IPS DF 4.7 (cell line): Measurements from ENCODE around the gene IL15RA.
"Not testable (repeated sequence)": the region's sequence is repeated elsewhere in the genome, so short reads cannot be mapped to it uniquely, and the experiment has no call there.

Source experiments
- DNase-seq: peaks from one replicate; pipeline ENCODE4 v3.0.0-alpha.2; 2013; ENCODE audit warnings: low spot score; ENCODE audit errors: extremely low read depth

Gene IL15RA

GRCh38 chr10:5970527-5970926 is 6.8 kb downstream of the IL15RA start:
- no peak for DNase-seq

GRCh38 chr10:5970066-5970465 is 7.3 kb downstream of the IL15RA start:
- DNase-seq = no peak

DNA sequence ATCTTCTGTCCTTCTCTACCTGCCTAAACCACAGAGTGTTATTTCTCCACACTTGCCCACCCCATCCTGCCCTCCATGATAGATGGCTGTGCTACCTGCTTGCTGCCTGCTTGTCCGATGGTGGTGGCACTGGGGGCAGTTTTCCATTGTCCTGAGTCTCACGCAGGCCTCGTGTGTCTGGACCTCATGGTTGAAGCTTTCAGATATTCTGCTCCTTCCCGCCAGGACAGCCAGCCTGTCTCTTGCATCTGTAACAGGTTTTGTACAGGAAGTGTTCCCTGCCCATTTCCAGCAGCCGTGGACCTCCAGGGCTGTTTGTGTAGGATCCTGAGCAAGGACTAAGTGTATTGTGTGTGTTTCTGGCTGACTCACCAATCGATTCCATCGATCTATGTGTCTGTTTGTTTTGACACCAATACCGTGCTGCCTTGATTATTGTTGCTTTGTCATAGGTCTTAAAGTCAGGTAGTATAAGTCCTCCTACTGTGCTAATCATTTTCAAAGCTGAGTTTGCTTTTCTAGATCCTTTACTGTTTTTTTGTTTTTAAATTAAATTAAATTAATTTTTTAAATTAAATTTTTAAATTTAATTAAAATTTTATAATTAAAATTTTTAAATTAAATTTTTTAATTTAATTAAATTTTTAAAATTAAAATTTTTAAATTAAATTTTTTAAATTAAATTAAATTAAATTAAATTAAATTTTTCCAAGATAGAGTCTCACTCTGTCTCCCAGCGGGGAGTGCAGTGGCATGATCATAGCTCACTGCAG is 8.5 kb downstream of the IL15RA start:
- DNase-seq = no peak

GRCh38 chr10:5968037-5968680 is 9.2 kb downstream of the IL15RA start:
- no peak for DNase-seq

DNA sequence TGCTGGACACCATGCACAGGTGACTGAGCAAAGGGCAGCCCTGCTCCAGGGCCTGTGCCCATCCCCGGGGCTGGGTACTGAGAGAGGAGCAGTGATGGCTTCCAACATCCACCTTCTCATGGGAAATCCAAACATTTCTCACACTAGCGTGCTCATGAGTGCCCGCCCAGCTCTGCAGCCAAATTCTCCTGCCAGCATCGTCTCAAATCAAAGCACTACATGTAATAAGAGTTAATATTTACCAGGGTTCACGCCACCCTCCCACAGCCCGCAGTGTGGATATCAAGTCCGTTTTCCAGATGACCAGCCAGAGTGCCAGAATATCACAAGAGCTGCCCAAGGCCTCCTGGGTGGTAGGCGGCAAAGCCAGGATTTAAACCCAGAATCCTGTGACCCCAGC is 12.1 kb downstream of the IL15RA start:
- DNase-seq = no peak

DNA sequence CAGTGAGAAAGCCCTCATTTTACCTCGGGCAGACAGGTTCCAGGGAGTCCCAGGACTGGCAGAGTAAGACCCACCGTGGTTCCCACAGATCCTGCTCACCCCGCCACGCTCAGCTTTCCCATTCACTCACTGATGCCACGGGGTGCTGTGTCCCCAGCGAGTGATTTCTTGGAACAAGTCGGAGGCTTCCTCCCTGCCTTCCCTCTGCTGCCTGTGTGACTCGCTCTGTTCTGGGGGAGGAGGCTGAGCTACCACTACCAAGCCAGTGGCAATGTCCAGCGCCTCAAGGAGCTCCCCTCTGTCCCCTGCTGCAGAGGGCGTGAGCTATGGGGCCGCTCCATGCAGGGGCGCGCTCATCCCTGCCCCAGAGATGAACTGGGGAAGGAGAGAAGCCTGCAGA is 12.6 kb downstream of the IL15RA start:
- DNase-seq = no peak

DNA sequence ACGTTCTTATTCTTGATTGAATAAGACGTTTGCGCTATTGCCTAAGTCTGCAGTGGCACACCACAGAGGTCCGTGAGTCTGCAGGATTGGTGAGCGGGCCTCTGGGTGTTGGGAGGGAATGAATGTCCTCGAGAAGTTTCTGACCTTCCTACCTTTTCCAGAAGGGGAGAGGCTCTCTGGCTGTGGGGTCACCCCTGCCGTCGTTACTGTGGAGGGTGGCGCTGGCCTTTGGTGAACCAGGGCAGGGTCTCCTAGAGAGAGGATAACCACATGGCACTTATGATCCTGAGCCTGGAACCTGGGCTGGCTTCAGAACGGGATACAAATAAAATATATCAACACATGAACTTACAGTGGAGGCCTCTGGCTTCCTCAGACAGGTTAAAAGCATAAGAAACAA is 13.8 kb downstream of the IL15RA start:
- no peak for DNase-seq

- no peak for DNase-seq
Measured at GRCh38 chr10:5963071-5963470, 14.3 kb downstream of the IL15RA start.

DNA sequence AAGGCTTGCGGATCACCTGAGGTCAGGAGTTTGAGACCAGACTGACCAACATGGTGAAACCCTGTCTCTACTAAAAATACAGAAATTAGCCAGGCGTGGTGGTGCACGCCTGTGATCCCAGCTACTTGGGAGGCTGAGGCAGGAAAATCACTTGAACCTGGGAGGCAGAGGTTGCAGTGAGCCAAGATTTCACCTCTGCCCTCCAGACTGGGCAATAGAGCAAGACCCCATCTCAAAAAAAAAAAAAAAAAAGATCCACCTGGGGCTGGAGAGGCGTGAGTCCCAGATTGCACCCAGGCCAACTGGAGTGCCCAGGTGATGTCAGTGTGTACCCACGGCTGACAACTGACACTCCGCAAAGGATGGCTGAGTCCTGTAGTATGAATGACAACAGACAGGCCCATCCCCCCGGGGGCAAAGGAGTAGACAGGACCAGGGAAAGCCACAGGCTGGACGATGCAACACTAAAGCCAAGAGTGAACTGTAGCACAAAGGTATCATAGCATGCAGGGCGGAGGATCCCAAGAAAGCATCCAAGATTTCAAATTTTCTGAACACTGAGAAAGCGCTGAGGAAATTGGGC is 14.9 kb downstream of the IL15RA start:
- DNase-seq = not testable (repeated sequence)

DNA sequence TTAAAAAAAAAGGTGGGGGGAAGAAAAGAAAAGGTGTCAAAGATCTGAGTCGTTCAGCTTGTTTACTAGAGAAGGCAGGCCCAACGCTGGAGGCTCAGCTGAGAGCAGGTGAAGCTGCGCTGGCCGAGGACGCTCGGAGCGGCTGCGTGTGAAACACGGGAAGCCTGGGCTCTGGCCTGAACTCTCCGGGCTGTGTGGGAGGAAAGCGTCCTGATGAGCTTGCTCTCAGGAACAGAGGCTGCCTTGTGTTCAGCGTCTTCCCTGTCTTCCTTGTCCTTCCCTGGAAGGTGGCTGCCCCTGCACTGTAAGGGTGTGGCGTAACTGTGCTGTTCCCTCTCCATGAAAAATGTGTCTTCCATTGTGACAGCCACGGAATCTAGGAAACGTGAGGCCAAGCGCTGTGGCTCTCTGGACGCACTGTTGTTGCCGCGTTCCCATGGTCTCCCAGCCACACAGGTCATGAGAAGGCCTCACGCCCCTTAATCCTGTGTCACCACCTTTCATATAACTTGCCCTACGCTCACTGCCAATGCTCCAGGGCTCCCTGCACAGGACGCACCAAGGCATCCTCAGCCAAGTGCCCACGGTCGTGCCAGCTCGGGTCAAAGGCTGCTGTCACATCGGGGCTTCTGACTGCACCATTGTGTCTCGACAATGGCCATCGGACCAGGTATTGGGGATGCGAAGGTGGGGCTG is 15.8 kb downstream of the IL15RA start:
- no peak for DNase-seq

DNA sequence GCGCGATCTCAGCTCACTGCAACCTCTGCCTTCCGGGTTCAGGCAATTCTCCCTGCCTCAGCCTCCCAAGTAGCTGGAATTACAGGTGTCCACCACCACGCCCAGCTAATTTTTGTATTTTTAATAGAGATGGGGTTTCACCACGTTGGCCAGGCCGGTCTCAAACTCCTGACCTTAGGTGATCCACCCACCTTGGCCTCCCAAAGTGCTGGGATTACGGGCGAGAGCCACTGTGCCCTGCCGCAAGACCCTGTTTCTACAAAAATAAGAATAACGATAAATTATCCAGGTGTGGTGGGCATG is 16.4 kb downstream of the IL15RA start:
- not testable (repeated sequence) for DNase-seq

DNA sequence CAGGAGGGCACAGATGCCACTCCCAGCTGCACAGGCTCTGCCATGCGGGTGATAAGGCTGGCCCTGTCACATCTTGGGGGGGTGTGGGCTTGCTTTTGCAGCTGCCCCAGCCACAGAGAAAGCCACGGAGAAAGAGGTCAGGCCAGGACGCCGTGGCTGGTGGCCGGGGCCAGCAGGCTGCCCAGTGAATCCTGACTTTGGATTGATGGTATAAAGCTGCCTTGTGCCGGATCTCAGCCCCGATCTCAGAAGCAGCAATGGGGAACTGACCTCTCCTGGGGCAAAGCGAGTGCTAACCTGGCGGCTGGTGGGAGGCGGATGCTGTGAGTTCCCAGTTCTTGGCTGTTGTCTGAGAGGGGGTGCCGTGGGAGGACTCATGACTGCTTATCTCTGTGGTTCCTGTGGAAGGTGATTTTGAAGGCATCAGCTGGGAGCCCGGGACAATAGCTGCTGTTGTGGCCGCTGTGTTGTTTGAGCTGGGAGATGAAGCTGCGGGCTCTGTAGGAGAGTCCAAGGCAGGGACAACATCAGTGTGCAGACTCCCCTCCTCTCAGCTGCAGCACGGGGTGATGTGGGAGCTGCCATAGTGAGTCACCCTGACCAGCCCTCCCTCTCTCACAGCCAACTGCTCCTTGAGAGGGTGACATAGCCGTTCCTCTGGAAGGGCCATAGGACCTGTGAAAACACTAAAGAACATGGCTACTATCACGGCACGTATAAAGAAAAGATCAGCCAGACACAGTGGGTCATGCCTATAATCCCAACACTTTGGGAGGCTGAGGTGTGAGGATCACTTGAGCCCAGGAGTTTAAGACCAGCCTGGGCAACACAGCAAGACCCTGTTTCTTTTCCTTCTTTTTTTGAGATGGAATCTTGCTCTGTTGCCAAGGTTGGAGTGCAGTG is 17.0 kb downstream of the IL15RA start:
- no peak for DNase-seq

DNA sequence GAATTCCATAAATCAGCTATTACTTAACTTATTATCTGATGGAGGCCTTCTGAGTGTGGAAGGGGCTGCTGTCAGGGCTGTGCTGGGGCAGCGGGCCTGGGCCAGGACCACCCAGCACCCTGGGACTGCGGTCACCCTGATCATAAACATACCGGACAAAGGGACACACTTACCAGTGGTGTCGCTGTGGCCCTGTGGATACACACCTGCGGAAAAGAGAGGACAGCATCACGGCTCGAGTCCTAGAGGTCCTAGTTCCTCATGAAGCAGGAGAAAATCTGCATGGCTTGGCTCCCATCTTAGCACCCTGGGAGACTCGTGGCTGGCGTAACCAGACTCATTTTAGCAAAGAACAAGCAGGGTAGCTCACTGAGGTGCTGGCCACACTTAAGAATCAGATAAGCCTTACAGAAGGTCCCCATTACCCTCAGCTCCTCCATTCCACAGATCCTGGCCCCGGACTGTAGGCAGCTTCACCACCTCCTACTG is 17.7 kb downstream of the IL15RA start:
- DNase-seq = no peak

GRCh38 chr10:5959142-5959541 is 18.2 kb downstream of the IL15RA start:
- DNase-seq = no peak

GRCh38 chr10:5958675-5959074 is 18.7 kb downstream of the IL15RA start:
- DNase-seq = no peak

DNA sequence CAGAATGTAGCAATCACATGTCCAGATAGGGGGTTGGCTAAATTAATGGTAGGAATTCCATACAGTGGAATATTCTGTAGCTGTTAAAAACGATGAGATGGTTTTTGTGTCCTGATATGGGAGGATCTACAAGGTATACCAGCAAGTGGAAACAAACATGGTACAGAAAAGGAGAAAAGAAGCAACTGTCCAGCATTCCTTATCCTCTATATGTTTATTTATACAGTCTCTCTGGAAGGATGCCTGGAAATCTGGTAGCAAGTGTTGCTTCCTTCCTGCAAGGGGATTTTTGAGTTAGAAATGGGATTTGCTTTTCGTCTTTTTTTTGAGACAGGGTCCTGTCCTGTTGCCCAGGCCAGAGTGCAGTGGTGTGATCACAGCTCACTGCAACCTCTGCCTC is 19.3 kb downstream of the IL15RA start:
- DNase-seq = no peak

DNA sequence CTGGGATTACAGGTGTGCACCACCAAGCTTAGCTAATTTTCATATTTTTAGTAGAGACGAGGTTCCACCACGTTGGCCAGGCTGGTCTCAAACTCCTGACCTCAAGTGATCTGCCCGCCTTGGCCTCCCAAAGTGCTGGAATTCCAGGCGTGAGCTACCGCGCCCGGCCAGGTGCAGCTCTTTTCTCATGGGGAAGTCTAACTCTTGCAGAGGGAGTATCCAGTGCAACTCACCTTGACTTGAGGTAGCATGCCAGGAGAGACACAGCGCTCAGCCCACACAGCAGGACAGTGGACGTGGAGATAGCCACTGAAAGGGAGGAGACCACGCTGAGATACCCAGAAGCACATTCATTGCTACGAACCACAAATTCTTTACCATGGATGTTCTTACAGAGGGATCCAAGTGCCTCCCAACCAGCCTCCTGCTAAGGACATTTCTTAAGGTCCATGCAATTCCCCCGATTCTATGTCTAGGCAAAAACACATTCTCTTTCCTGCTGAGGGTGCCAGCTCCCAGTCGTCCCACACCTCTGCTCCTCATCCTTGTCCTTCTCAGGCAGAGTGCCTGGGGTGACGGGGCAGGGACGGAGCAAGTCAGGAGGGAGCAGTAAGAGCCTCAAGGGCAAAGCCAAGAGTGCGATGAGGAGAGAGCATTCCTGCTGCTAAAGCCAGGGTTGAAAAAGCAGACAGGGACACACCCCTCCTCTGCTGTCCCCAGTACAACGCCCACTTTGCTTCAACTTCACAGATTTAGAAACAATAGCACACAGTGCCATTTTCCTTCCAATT is 21.0 kb downstream of the IL15RA start:
- DNase-seq = no peak

DNA sequence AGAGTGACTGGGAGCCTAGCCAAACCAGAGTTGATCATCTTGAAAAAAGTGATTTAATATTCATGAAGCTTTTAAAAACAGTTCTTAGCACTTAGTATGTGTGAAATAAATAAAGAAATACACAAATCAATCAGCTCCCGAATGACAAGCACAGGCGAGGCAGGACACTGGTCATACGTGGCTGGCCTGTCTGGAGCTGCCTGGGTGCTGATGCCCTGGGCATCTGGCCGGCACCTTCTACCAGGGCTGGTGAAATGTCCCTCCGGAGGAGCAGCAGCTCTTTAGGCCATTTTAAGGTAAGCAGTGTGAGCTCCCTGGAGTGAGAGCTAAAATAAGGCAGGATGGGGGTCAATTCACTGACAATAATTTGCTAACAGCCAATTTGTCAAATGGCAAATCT is 23.7 kb downstream of the IL15RA start:
- DNase-seq = no peak

DNA sequence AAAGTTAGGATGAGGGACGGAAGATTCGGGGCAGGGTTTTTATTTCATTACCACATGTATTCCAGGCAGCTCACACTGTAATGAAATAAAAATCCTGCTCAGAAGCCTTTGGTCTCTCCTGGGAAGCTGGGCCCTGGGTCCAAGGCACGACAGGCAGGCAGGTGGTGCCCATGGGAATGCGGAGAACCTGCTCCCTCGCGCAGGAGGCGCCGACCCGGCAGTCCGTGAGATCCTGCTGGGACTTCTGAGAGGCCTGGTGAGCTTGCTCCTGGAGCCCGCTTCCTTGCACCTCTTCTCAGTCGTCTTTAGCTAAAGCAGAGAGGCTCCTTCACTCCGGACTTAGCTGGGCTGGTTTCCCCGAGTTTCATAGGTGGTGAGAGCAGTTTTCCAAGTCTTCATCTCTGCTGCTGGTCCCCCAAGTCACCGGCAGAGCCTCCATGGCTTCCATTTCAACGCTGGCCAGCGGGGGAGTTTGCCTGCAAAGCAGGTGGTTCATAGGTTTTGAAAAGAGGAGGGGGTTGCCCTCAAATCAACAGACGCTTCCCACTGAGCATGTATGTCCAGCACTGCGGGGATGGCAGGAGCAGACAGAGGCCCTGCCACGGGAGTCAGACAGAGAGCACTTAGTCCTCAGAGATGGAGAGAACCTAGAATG is 24.5 kb downstream of the IL15RA start:
- DNase-seq = no peak
